GM12892 (cell line): ENCODE results near the gene FOXL3.

Experiments
- POLR2A ChIP-seq: IDR thresholded peaks from 2 replicates; pipeline ENCODE4 v1.6.1; 2011; ENCODE audit warnings: low read depth, low read length, control low read depth
- POLR2AphosphoS5 ChIP-seq: IDR thresholded peaks from 2 replicates; pipeline ENCODE4 v1.6.1; 2011; ENCODE audit warnings: low read depth, low read length, control low read depth
- TAF1 ChIP-seq: IDR thresholded peaks from 2 replicates; pipeline ENCODE4 v1.6.1; 2011; ENCODE audit warnings: low read depth, mild to moderate bottlenecking, control low read depth, low read length, borderline replicate concordance

DNA sequence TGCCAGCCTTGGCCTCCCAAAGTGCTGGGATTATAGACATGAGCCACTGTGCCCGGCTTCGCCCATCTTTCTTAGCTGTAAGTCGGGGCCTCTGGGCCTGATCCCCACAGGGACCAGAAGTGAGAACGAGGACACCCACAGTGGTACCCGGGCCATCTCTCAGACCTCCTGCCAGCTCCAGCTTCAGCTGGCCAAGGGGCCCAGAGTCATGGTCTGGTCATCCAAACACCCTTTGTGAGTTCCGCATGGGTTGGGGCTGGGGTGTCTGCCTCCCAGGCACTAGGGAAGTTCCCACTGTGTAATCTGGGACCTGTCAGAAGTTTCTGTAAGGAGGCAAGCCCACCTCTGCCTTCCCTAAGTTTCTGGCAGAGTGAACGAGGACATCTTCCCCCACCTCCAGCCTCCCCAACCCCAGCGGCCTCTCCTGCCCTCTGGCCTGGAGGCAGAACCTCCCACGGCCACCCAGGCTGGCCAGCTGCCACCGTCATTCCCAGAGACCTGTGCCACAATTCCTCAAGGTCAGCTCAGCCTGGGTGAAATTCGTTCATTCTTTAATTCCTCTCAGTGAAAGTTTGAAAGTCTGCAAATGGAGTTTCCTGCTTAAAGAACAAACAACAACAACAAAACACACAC lies 19.5 kb upstream of the FOXL3 start:
- no peak for TF ChIP-seq POLR2AphosphoS5
- TF ChIP-seq POLR2A, result no peak
- TF ChIP-seq TAF1, result no peak
